GM18520 (cell line): ENCODE data around the gene PDGFA.

Experiments used
- ATAC-seq: cut with Tn5 transposase; IDR thresholded peaks from one replicate; pipeline ENCODE4 v1.9.1; 2021; ENCODE audit not compliant: unreplicated experiment

Gene PDGFA

GRCh38 chr7:519484-520390, at the start of gene PDGFA:
TSS of gene PDGFA (minus strand) at chr7:519846. CDS start at chr7:519001, 845 bp downstream.
- ATAC-seq: no peak

DNA sequence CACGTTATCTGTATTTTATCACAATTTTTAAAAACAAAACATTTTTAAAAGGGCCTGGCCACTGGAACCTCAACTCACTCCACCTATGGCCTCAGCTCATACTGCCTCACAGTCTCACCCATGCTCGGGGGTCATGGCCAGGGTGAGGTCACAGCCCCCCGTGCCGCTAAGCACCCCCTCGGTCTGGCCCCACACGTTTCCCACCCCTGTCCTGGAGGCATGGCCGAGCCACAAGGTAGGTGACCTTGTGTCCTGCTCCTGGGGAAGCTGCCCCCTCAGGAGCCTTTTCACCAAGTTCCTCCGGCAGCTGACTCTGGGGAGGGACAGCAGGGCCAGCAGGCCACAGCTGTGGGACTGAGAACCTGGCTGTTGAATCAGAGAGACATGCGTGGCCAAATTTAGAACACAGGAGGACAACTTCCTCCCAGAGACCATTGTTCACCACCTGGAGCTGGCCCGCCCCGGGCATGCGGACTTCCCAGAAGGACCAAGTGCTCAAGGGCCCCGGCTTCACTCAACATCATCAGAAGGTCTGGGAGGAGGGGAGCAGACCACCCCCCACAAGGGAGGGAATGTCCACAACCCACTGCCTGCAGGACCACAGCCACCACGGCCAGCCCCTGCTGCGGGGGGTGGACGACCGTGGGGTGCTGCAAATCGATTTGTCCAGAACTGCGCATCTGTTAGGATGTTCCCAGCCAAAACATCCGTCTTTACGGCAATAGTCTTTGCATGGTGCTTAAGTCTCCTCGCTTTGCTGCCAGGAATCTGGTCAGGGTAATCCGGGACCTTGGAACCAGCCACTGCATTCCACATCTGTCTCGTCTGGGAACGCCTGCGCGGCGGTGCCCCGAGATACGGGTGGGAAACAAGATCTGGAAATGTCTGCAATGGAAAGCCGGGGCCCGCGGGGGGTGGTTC, 48.6 kb upstream of the PDGFA start:
- ATAC-seq: no peak

- ATAC-seq: no peak
Observed at GRCh38 chr7:567305-567883, 47.7 kb upstream of the PDGFA start.

DNA sequence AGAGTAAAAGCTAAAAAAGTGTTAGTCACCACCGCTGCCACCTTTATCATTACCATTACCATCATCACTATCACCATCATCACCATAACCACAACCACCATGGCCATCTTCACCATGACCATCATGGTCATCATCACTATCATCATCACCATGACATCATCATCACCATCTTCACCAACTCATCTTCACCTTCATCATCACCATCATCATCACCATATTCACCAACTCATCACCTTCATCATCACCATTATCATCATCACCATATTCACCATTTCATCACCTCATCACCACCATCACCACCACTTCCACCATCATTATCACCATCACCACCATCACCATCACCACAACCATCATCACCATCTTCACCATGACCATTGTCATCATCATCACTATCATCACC, 46.5 kb upstream of the PDGFA start:
- ATAC-seq: no peak

GRCh38 chr7:564176-564865, 44.7 kb upstream of the PDGFA start:
- ATAC-seq: no peak

- no peak for ATAC-seq
Observed at GRCh38 chr7:563629-564170, 44.1 kb upstream of the PDGFA start.

GRCh38 chr7:562789-563628, 43.4 kb upstream of the PDGFA start:
- no peak for ATAC-seq

DNA sequence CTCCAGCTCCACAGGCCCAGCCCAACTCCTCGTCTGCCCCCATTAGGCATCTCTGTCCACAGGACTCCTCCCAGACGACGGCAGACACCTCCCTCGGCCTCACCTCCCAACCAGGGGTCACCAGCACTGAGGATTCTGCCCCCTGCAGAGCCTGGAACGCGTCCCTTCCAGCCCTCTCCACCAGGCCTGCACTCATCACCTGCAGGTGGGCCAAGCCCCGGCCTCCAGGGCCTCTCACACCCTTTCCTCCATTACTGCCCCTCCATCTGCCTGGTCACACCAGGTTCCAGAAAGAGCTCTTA, 42.7 kb upstream of the PDGFA start:
- no peak for ATAC-seq

DNA sequence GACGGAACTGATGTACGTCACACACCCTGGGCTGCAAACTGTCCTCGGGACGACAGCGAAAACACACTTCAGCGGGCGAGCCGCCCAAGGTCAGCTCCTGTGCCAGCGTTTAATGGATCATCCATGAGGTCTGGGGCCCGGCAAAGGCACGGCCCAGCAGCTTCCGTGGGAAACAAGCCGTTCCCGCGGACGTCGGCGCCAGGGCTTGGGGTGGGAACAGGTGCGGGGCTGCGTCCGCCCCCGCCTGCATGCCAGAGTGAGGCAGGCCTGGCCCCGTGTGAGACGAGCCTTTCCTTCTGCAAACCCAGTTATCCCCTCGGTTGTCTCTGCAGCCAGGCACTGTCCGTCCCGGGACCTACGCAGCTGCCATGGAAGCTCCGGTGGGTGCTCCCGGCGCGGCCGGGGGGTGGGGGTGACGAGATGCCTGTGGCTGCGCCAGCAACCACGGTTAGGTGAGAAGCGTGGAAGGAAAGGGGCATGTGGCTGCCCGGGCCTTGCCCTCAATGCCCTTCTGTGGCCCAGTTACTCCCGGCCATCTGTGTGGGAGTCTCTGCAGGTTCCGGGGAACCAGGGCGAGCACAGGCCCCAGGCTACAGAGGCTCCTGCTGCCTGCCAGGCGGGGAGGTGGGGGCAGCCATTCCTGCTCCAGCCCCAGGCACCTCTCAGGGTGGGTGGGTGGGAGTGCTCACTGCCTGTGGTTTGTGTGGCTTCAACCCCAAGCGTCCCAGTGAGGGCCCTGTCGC, 42.2 kb upstream of the PDGFA start:
- no peak for ATAC-seq

DNA sequence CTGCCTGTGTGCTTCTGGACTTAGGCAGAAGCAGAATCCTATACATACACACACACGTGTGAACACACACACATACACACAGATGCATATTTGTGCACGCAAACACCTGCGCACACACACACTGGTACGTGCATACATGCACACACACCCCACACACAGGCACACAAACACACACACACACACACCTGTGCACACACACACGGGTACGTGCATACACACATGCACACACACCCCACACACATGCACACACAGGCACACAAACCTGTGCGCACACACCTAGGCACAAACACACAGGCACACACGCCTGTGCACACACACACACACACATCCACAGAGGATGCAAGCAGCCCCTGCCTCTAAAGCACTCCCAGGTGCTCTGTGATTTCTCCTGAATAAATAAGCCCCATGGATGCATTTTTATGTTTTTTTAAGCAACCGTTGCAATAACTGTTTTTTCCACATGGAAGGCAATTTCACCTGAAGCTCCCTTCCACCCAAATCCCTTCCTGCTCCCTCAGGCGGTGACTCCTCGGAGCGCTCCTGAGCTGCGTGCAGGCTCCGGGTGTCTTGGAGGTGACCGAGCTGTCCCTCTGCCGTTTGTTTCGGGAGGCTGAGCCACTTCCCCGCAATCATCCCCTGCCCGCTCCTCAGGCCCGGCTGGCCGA, 41.5 kb upstream of the PDGFA start:
- ATAC-seq: no peak

DNA sequence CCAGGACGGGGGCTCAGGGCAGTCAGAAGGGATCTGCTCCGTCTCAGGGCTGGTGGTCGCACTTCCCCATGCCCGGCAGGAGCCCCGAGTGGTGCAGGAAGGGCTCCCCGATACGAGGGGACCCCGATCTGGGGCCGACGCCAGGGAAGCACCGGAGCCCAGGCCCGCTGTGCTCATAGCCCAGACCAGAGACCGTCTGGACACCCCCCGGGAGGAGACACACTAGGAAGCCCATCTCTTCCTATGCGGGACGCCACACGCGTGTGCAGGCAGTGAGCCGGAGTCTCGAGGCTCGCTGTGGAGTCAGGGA, 39.7 kb upstream of the PDGFA start:
- ATAC-seq: no peak

DNA sequence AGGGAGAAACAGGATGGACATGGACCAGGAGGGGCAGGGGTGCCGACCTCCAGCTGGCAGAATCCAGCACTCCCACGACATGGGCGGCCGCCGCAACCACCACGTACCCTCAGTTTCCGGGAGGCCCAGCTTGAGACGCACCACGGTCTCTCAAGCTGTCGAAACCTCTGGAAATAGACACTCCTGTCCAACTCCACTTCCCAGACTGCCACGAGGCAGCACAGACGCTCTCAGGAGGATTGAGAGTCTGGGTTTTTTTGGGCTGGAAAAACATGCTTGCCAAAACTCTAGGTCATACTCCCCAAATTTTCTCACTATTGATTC, 37.9 kb upstream of the PDGFA start:
- ATAC-seq: no peak

DNA sequence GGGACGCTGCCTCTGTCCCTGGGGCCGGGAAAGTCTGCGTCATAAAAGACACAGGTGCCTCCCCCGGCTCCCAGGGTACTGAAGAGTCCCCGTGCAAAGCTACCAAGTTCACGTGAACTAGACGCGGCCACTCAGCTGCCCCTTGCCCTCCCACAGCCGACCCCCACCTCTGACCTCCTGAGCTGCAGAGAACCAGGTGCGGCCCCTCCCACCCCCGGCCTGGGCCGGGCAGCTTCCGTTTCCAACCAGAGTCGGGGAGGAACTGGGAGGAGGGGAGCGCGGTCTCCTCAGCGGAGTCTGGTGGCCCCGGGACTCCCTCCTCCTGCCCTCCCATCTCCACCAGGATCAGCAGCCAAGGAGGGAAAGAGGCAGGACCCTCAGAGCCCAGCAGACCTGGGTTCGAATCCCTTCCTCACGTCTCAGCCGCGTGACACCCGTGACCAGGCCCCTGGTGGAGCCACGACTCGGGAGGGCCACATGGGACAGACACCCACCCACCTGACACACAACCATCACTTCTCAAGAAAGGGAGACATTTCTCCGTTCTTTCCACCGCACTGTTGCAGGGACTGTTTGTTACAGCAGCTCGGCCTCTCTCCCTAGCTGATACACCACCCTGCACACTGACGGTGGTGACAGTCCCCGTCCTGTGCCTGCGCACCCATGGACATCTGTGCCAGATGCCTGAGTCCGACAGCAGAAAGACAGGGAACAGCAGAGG, 37.4 kb upstream of the PDGFA start:
- no peak for ATAC-seq

DNA sequence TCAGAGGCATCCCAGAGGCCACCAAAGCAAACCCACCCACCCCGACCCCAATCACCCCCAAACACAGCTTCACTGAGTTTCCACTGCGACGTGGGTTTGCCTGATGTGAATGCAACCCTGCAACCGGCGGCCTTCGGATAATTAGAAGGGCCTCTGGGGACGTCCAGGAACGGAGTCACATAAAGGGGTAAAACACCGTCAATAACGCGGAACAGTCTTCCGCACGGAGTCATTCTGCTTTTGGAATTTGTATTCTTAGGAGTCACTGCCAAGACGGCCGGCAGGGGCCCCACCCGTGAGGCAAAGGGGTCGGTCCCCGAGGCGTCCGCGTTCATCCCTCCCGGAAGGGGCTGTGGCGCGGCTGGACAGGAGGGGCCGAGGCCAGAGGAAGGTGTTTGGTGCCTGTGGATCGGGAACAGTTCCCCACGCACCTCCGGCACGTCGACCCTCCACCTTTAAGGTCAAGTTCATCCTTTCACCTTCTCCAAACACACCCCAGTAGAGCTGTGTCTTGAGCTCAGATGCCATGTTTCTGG, 36.7 kb upstream of the PDGFA start:
- no peak for ATAC-seq

DNA sequence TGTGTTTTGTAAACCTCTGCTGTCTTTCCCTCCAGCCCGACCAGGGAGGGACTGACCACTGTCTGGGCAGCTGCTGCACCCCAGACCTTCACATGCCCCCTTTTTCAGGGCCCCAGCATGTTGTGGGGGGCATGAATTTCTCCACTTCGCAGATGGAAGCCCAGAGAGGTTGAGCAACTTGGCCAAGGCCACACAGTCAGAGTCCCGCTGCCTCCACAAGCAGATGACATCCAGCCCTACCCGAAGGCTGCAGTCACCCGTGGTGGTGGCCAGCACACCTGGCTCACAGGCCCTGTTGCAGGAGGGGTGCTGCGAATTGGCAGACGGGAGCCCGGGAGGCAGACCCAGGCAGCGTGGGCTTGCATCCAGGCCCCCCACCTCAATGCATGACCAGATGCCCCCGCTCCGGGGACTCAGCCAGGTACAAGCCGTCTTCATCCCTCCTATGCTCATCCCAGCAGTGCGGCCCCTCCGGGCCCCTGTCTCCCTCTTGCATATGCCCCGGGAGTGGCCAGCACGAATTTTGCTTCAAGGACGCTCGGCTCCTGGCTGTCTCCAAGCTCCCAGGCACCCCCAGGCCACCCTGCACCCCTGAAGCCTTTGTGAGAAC, 36.0 kb upstream of the PDGFA start:
- ATAC-seq: no peak

GRCh38 chr7:553636-554111, 34.0 kb upstream of the PDGFA start:
- ATAC-seq: no peak

DNA sequence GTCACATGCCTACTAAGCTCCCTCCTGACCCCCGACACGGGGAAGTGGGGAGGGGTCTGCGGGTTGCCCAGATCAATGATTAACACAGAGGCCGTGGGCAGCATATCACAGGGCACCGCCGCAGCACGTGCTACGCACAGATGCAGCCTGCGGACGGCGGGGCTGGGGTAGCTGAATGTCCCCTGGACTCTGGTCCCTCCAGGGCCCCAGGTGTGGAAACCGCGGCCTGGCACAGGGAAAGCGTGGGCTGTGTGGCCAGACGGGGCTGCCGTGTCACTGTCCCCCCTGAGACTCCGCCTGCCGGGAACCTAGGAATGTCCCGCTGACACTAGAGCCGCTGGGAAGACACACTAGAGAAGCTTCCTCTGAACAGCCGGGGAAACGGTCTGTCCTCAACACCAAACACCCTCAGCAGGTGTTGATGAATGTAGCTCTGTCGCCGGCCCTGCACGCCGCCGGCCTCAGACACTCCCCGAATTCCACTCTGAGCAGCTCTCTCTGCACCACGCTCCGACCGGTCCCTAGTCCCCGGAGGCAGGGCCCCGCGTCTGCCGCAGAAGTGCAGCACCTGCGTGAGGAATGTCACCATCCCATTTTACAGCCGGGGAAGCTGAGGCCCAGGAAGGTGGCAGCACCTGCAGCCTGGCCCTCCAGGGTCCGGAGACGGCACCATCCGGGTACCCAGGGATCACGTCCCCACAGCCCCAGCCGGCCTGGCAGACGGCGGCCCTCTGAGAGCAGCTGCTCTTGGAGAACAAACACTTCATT, 33.4 kb upstream of the PDGFA start:
- ATAC-seq: no peak
